OCI-LY3 (cell line): ENCODE measurements around the gene RAC3.

Experiments
- CTCF ChIP-seq: fragments of 200-600, 300-600 bp; sonication (generic); IDR thresholded peaks from 2 replicates; pipeline ENCODE4 v1.5.1; 2014; ENCODE audit warnings: antibody characterized with exemption, low read length, low read depth
- EZH2phosphoT487 ChIP-seq: fragments of 200-600 bp; shearing (Covaris generic); IDR thresholded peaks from 2 replicates; pipeline ENCODE4 v1.6.1; 2018; ENCODE audit warnings: antibody characterized with exemption, mixed run types, low read depth

- TF ChIP-seq CTCF (no peak), EZH2phosphoT487 (no peak)
Measured at GRCh38 chr17:81999976-82000802, 31.3 kb upstream of the RAC3 start.
